ENCODE measurements around the gene DNM3. TPM values are rescaled to one million over a fixed set of nuclear protein-coding genes. Genes with fewer than 3 reads are reported as not detected.

DNM3 gene
- total RNA-seq, 1 donor, result 2.0 TPM

GRCh38 chr1:172408958-172409357 lies 567.7 kb downstream of the DNM3 start:
- peak; percentile 36 for DNase-seq (ENCODE audit: low read depth)
- TF ChIP-seq CTCF (IDR thresholded peaks at IDR 0.05; ENCODE audit: insufficient read depth, low read length), result no peak
- no peak overlapping the region for H3K4me3 ChIP-seq (ENCODE audit: low read depth, low read length)

- TF ChIP-seq CTCF (IDR thresholded peaks at IDR 0.05; ENCODE audit: insufficient read depth, low read length), result no peak
- H3K4me3 ChIP-seq (ENCODE audit: low read depth, low read length), result no peak overlapping the region
- DNase-seq (ENCODE audit: low read depth), result no peak
Observed at GRCh38 chr1:172410027-172410426, 568.7 kb downstream of the DNM3 start.

GRCh38 chr1:172411791-172412338 lies 570.6 kb downstream of the DNM3 start:
- H3K4me3 ChIP-seq (ENCODE audit: low read depth, low read length), result no peak overlapping the region
- no peak for TF ChIP-seq CTCF (IDR thresholded peaks at IDR 0.05; ENCODE audit: insufficient read depth, low read length)
- DNase-seq (ENCODE audit: low read depth), result no peak

GRCh38 chr1:172414331-172414730 lies 573.0 kb downstream of the DNM3 start:
- DNase-seq (ENCODE audit: low read depth), result no peak

GRCh38 chr1:172416496-172417035 lies 575.3 kb downstream of the DNM3 start:
- TF ChIP-seq CTCF (IDR thresholded peaks at IDR 0.05; ENCODE audit: insufficient read depth, low read length), result no peak
- H3K4me3 ChIP-seq (ENCODE audit: low read depth, low read length), result no peak overlapping the region
- DNase-seq (ENCODE audit: low read depth), result no peak

More at GRCh38 chr1:172414331-172414730, 573.0 kb downstream of the DNM3 start:
- H3K4me3 ChIP-seq (ENCODE audit: low read depth, low read length), result no peak overlapping the region
- no peak for TF ChIP-seq CTCF (IDR thresholded peaks at IDR 0.05; ENCODE audit: insufficient read depth, low read length)

GRCh38 chr1:172417557-172417956 lies 576.3 kb downstream of the DNM3 start:
- no peak overlapping the region for H3K4me3 ChIP-seq (ENCODE audit: low read depth, low read length)
- TF ChIP-seq CTCF (IDR thresholded peaks at IDR 0.05; ENCODE audit: insufficient read depth, low read length), result no peak
- DNase-seq (ENCODE audit: low read depth), result no peak

GRCh38 chr1:172420385-172420784 lies 579.1 kb downstream of the DNM3 start, which contains the start of gene C1orf105:
Gene C1orf105, plus strand, starts transcription at chr1:172420685. Its CDS starts 201 bp downstream, at chr1:172420886.
- DNase-seq (ENCODE audit: low read depth), result no peak
- no peak within 1 kb of the TSS for H3K4me3 ChIP-seq (ENCODE audit: low read depth, low read length)
- no peak for TF ChIP-seq CTCF (IDR thresholded peaks at IDR 0.05; ENCODE audit: insufficient read depth, low read length)
